T-helper 2 cell treated with Interferon-gamma antibody and Interleukin-4, amounts not matched to agents 100 ng/mL and 5 ng/mL, for 36 hours (primary cell): ENCODE results near the gene FAM169A. TPM values are rescaled to one million over a fixed set of nuclear protein-coding genes. Genes with fewer than 3 reads are reported as not detected.
"Not testable (repeated sequence)": the region's sequence is repeated elsewhere in the genome, so short reads cannot be mapped to it uniquely, and the experiment has no call there.

Experiments
- intact Hi-C: fragments of 100-400 bp; cut with micrococcal nuclease; formaldehyde crosslinking; loops from one replicate; pipeline ENCODE4 v1.15.1; 2023
- total RNA-seq: library from RNA; stranded (reverse); gene quantifications from 2 replicates; pipeline ENCODE4 v1.2.3, GENCODE V29; 2022

Gene FAM169A, protein sequence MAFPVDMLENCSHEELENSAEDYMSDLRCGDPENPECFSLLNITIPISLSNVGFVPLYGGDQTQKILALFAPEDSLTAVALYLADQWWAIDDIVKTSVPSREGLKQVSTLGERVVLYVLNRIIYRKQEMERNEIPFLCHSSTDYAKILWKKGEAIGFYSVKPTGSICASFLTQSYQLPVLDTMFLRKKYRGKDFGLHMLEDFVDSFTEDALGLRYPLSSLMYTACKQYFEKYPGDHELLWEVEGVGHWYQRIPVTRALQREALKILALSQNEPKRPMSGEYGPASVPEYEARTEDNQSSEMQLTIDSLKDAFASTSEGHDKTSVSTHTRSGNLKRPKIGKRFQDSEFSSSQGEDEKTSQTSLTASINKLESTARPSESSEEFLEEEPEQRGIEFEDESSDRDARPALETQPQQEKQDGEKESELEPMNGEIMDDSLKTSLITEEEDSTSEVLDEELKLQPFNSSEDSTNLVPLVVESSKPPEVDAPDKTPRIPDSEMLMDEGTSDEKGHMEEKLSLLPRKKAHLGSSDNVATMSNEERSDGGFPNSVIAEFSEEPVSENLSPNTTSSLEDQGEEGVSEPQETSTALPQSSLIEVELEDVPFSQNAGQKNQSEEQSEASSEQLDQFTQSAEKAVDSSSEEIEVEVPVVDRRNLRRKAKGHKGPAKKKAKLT
- total RNA-seq = 1.8 and 2.0 TPM in 2 replicates

- intact Hi-C loops = loop anchor here (5.0 kb wide), 2 partner anchors 99 to 186 kb away; partner anchors contain the start of genes GCNT4, GFM2 and NSA2
These were observed at the start of gene FAM169A for GRCh38 chr5:74865804-74866595. TSS of gene FAM169A (minus strand) at chr5:74866387. CDS start at chr5:74841676, 24,711 bp downstream.

DNA sequence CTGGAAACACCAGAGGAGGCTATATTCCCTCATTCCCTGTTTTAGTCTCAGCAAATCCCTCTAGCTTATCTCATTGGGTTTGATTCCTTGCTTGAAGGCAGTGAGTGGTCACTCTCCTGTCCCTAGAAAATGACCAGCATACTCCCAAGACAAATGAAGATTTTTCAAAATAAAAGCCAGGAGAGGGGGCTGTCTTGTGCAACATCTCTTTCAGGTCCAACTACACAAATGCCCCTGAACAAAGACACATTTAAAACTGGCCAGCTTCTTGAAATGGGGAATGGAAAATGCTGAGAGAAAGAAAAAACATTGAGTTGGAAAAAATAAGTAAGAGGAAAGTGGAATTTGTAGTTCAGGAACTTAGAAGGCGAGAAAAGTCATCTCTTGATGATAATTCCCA lies 49.3 kb upstream of the FAM169A start:
- intact Hi-C loops = loop anchor here (5.0 kb wide), 1 partner anchor 228 kb away; the partner anchor contains the start of gene HEXB

GRCh38 chr5:74911421-74911820 lies 45.2 kb upstream of the FAM169A start:
- intact Hi-C loops = not testable (repeated sequence)

DNA sequence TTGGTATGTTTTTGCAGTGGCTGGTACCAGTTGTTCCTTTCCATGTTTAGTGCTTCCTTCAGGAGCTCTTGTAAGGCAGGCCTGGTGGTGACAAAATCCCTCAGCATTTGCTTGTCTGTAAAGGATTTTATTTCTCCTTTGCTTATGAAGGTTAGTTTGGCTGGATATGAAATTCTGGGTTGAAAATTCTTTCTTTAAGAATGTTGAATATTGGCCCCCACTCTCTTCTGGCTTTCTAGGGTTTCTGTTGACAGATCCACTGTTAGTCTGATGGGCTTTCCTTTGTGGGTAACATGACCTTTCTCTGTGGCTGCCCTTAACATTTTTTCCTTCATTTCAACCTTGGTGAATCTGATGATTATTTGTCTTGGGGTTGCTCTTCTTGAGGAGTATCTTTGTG lies 43.7 kb upstream of the FAM169A start:
- intact Hi-C loops = not testable (repeated sequence)

DNA sequence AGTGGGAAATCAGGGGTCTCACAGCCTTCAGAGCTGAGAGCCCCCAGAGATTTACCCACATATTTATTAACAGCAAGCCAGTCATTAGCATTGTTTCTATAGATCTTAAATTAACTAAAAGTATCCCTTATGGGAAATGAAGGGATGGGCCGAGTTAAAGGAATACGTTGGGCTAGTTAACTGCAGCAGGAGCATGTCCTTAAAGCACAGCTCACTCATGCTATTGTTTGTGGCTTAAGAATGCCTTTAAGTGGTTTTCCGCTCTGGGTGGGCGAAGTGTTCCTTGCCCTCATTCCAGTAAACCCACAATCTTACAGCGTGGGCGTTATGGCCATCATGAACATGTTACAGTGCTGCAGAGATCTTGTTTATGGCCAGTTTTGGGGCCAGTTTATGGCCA lies 42.0 kb upstream of the FAM169A start:
- intact Hi-C loops = not testable (repeated sequence)

DNA sequence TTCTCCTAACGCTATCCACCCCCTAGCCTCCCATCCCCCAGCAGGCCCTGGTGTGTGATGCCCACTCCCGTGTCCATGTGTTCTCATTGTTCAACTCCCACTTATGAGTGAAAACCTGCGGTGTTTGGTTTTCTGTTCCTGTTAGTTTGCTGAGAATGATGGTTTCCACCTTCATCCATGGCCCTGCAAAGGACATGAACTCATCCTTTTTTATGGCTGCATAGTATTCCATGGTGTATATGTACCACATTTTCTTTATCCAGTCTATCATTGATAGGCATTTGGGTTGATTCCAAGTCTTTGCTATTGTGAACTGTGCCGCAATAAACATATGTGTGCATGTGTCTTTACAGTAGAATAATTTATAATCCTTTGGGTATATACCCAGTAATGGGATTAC lies 38.5 kb upstream of the FAM169A start:
- intact Hi-C loops = not testable (repeated sequence)

GRCh38 chr5:74903165-74903787 lies 37.1 kb upstream of the FAM169A start:
- intact Hi-C loops = no loop called here

GRCh38 chr5:74897049-74897448 lies 30.9 kb upstream of the FAM169A start:
- intact Hi-C loops = no loop called here

- intact Hi-C loops = no loop called here
These were observed 29.7 kb upstream of the FAM169A start for GRCh38 chr5:74895906-74896305.

GRCh38 chr5:74894351-74894750 lies 28.2 kb upstream of the FAM169A start:
- intact Hi-C loops = no loop called here

DNA sequence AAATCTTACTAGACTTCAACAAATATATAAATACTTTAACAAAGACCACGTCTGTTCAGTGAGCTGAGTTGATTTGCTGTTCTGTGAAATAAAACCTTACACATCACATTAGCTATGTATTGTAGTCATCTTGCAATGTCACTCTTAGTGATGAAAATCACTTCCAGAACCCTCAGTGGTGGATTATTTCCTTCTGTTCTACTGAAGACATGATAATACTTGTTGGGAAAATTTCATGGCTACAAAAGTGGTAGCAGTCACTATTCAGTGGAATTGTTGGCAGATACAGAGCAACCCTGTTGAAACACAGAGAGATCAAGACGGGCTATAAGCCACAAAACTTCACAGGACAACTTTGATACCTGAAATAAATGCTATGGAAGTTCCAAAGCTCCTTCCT lies 26.7 kb upstream of the FAM169A start:
- intact Hi-C loops = no loop called here

- intact Hi-C loops = no loop called here
These were observed 23.4 kb upstream of the FAM169A start for GRCh38 chr5:74889523-74890105.

DNA sequence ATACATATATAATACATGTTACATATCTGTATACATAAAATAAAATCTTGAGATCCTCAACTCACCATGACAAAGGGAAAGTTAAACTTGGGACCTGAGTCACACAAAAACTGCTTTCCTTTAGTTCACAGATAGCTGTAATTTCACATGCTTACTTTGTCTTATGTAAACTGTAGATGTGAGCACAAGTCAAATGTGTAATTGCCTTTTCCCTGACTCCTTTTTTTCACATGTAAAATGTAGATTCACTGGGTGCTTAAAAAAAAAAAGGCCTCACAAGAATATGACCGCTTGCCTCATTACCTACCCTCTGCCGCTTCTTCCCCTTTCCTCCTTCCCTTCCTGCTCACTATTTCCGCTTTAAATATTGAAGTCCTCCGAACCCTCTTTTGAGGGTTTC lies 21.9 kb upstream of the FAM169A start:
- intact Hi-C loops = no loop called here

DNA sequence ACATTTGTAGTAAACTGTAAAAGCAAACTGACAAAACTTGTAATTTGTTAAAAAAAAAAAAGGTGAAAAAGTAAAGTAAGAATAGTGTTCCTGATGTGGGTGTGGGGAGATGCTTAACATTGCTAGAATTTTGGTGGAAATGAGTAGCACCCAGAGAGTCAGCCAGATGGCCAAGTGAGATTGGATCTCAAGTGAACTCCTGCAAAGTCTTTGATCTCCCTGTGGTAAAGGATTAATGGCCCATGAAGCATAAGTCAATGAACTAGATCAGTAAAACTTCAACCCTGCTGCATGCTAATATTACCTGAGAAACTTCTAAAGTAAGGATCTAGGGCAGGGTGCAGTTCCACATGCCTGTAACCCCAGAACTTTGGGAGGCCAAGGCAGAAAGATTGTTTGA lies 19.0 kb upstream of the FAM169A start:
- intact Hi-C loops = no loop called here

- intact Hi-C loops = not testable (repeated sequence)
These were observed 16.4 kb upstream of the FAM169A start for GRCh38 chr5:74882379-74883134.

DNA sequence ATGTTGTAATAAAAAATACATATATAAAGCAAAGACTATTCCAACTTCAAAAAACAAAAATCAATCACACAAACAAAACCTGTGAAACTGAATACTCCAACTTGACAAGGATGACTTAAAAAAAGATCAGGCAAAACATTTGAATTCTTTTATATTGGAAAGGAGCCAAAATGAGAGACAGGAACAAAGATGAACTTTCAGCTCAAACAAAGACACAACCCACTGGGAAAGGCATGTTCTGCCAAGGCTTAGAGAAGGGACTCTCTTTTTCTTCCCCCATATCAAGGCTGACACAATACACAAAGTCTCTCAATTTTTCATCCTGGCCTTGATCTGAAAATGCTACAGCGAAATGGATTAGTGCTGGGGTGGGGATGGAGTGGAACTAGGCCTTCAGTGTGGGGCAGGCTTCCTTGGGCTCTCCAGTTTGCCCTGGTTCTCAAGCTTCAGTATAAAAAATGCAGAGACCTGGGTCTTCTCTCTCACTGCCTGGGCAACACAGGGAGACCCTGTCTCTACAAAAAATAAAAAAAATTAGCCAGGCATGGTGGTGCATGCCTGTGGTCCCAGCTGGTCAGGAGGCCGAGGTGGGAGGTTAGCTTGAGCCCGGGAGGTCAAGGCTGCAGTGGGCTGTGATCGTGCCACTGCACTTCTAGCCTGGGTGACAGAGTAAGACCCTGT lies 11.6 kb upstream of the FAM169A start:
- intact Hi-C loops = no loop called here

DNA sequence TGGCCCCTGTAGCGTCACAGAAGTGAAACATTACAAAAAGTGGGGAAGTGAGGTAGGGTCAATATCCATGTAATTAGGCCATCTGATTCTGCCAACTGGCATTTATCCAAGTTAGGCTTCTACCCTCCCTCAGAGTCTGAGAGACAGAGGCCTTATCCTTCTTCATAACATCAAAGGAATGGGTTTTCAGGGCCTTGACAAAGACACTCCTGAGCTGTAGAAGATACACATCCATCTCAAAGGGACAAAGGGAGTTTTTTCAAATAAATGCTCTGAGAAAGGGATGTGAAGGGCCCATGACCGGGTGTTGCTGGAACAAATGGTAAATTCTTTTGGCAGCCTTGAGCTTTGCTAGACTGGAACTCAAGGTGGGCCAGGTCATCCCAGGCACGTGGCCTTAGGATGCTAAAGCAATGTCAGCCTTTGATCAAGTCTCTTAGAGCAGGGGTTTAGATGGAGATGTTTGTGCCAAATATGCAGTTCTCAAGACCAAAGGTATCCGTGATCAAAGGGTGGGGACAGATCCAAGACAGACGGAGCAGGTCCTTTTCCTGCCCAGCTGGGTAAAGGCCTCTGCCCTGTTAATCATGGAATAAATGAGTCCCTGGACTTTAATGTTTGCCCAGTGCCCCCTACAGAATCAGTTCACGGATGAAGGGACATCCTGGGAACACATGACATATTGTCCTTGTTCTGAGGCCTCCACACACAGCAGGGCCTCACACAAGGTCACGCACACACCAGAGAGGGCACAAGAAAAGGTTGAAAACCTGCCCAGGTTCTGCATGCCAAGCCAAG lies 10.0 kb upstream of the FAM169A start:
- intact Hi-C loops = no loop called here

- intact Hi-C loops = no loop called here
These were observed 7.5 kb upstream of the FAM169A start for GRCh38 chr5:74873525-74874249.
